Body of pancreas (tissue), 4 donors: ENCODE measurements around the gene TSC22D2. TPM values are rescaled to one million over a fixed set of nuclear protein-coding genes. Genes with fewer than 3 reads are reported as not detected.
A peak's percentile ranks its signal among the peaks of the same experiment; 100 is the strongest.

Experiments
- ATAC-seq: fragments of 150-250 bp; one replicate; pipeline ENCODE4 v1.9.1; 2016
- DNase-seq, 4 donors: peaks; one replicate each; pipeline ENCODE4 v3.0.0-alpha.2; 2019
- H3K27ac ChIP-seq, 4 donors: fragments of 200-600 bp; sonication (generic); 1 replicate in 3 of 4; 2 replicates in 1 of 4; pipeline versions ENCODE4 v1.5.1 to v1.6.1; 2016 to 2019; ENCODE audit warnings: mild to moderate bottlenecking in 1 of 4, mixed read lengths in 1 of 4, moderate library complexity in 1 of 4
- H3K27me3 ChIP-seq, 2 donors: fragments of 200-600 bp; sonication (generic); one replicate each; pipeline ENCODE4 v1.6.0; 2016; ENCODE audit warnings: mild to moderate bottlenecking in 1 of 2
- H3K36me3 ChIP-seq, 2 donors: fragments of 200-600 bp; sonication (generic); replicated peaks in 1 of 2; 2 replicates each; pipeline ENCODE4 v1.5.1; 2016; ENCODE audit warnings: low read depth in 2 of 2; ENCODE audit not compliant: insufficient read depth in 1 of 2
- H3K4me1 ChIP-seq: fragments of 200-600 bp; sonication (generic); one replicate; pipeline ENCODE4 v1.6.0; 2016
- H3K4me3 ChIP-seq, 2 donors: fragments of 200-600 bp; sonication (generic); 1 replicate in 1 of 2; 2 replicates in 1 of 2; pipeline ENCODE4 v1.5.1; 2016 to 2019
- H3K9me3 ChIP-seq, 3 donors: fragments of 200-600 bp; sonication (generic); 1 replicate in 2 of 3; 2 replicates in 1 of 3; pipeline ENCODE4 v1.5.1; 2016
- POLR2A ChIP-seq, 3 donors: fragments of 450-650 bp; IDR thresholded peaks; one replicate each; pipeline ENCODE4 v1.6.1; 2016; ENCODE audit warnings: antibody characterized with exemption in 3 of 3, mild to moderate bottlenecking in 2 of 3
- WGBS, 2 donors: methylation state at CpG; one replicate each; pipeline ENCODE4 v1.1.5; 2017; 5-methylcytosine and 5-hydroxymethylcytosine counted together
- intact Hi-C: fragments of 100-400 bp; cut with DNase I; formaldehyde crosslinking; loops from one replicate; pipeline ENCODE4 v1.15.1; 2023
- total RNA-seq, 2 donors: library from RNA; depleted of rRNA; stranded (reverse); fragments of >200 nt; gene quantifications; one replicate each; pipeline ENCODE4 v1.1.0, GENCODE V29; 2016
- TF ChIP-seq, protein P1 (sequence below), 7 experiments: fragments of 450-650 bp in 4 of 7; fragments of 200-600 bp in 3 of 7; sonication (generic) in 3 of 7; IDR thresholded peaks; one replicate each; pipeline ENCODE4 v1.5.1; 2016 to 2019; ENCODE audit warnings: antibody characterized with exemption in 7 of 7

The TSC22D2 gene
- total RNA-seq, 2 donors from 2014 or later = 9.1 to 15.8 TPM

DNA sequence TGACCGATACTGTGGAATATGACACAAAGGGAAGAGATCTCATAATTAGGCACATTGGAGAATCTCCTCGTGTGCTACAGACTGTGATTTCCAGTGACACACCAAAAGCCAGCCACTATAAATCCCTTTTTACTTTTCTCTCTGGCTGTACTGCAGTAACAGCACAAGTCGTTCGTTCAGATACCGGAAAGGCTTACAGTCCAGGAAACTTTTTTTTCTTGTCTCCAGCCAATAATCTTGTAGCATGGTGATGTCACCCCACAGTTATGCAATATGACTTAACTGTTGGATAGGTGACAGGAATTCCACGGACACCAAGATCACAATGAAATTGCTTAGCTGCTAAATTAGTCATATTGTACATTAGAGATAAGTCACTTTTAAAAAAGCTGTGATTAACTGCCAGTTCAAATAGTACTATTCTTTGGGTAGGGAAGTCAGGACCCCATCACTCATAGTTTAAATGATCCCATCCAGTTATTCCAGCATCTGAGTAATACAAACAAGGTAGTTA is 36.3 kb upstream of the TSC22D2 start:
- no peaks in the 10 kb centered on the region for H3K27me3 ChIP-seq
- DNase-seq (peak; percentile 67 to 89 (median 73)), ATAC-seq (peak; percentile 99)
- TF ChIP-seq, protein P1, sequence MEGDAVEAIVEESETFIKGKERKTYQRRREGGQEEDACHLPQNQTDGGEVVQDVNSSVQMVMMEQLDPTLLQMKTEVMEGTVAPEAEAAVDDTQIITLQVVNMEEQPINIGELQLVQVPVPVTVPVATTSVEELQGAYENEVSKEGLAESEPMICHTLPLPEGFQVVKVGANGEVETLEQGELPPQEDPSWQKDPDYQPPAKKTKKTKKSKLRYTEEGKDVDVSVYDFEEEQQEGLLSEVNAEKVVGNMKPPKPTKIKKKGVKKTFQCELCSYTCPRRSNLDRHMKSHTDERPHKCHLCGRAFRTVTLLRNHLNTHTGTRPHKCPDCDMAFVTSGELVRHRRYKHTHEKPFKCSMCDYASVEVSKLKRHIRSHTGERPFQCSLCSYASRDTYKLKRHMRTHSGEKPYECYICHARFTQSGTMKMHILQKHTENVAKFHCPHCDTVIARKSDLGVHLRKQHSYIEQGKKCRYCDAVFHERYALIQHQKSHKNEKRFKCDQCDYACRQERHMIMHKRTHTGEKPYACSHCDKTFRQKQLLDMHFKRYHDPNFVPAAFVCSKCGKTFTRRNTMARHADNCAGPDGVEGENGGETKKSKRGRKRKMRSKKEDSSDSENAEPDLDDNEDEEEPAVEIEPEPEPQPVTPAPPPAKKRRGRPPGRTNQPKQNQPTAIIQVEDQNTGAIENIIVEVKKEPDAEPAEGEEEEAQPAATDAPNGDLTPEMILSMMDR (IDR thresholded peaks at IDR 0.05) = no peak
- TF ChIP-seq POLR2A (IDR thresholded peaks at IDR 0.05) = peak; percentile 52 to 92 (median 75)
- no peak overlapping the region for H3K4me3 ChIP-seq
- H3K36me3 ChIP-seq = no peaks in the 10 kb centered on the region
- H3K4me1 ChIP-seq = peaks cover 19% of the 10 kb centered on the region
- intact Hi-C loops = no loop called here
- H3K9me3 ChIP-seq = no peaks in the 10 kb centered on the region
- H3K27ac ChIP-seq = peak overlapping the region; percentile 47 to 88 (median 72)
- 8 to 11% methylated on average over 6 of the region's 6 CpGs for WGBS, 2 donors

DNA sequence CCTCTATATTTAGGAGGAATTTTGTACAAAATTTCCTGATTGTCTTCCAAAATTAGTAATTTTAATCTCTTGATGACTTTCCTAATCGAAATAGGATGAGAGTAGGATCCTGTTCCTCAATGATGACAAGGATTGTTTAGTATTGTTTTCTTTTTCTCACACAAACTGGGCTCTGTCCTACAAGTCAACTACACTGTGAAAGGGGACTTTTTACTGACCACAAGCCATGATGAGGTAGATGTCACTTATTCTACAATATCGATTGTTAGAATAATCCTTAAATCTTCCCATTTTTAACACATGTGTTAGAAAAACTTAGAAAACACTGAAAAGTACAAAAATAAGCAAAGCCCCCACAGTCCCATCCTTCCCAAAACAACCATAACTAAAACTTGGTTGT is 35.8 kb upstream of the TSC22D2 start:
- Histone ChIP-seq H3K36me3 (no peaks in the 10 kb centered on the region), H3K9me3 (no peaks in the 10 kb centered on the region), H3K4me1 (peaks cover 19% of the 10 kb centered on the region), H3K27me3 (no peaks in the 10 kb centered on the region), H3K27ac (peak overlapping the region; percentile 44 to 88 (median 72)), H3K4me3 (no peak overlapping the region)
- intact Hi-C loops = no loop called here
- TF ChIP-seq, protein P1 (IDR thresholded peaks at IDR 0.05) = no peak
- TF ChIP-seq POLR2A (IDR thresholded peaks at IDR 0.05) = no peak
- no peak for DNase-seq
- WGBS, 2 donors = 80% methylated on average over 2 of the region's 2 CpGs
- ATAC-seq = no peak

DNA sequence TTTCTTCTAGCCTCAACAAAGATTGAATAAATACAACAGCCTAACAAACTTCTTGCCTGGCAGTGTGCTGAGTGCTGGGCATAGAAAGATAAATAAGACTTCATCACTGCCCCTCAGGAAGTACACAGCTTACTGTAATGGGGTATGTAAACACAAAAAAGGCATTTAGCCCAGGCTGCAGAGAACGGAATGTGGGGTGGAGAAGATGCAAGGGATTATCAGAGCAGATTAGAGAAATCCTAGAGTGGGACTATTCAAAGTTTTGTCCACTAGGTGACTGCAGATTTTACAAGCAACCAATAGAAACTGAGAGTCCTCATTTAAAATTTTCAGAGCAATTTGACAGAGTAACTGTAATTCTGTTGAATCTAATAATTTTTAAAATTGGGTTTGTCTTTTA is 35.4 kb upstream of the TSC22D2 start:
- DNase-seq = no peak
- Histone ChIP-seq H3K9me3 (no peaks in the 10 kb centered on the region), H3K4me1 (peaks cover 19% of the 10 kb centered on the region), H3K27me3 (no peaks in the 10 kb centered on the region), H3K4me3 (no peak overlapping the region), H3K36me3 (no peaks in the 10 kb centered on the region), H3K27ac (peak overlapping the region in 3 of 4 donors; percentile 64 to 88 (median 81))
- 24 to 32% methylated on average over 1 of the region's 1 CpG for WGBS, 2 donors
- TF ChIP-seq POLR2A (IDR thresholded peaks at IDR 0.05) = no peak
- TF ChIP-seq, protein P1 (IDR thresholded peaks at IDR 0.05) = peak in 2 of 7 experiments; percentile 13 to 23
- intact Hi-C loops = no loop called here
- ATAC-seq = no peak

DNA sequence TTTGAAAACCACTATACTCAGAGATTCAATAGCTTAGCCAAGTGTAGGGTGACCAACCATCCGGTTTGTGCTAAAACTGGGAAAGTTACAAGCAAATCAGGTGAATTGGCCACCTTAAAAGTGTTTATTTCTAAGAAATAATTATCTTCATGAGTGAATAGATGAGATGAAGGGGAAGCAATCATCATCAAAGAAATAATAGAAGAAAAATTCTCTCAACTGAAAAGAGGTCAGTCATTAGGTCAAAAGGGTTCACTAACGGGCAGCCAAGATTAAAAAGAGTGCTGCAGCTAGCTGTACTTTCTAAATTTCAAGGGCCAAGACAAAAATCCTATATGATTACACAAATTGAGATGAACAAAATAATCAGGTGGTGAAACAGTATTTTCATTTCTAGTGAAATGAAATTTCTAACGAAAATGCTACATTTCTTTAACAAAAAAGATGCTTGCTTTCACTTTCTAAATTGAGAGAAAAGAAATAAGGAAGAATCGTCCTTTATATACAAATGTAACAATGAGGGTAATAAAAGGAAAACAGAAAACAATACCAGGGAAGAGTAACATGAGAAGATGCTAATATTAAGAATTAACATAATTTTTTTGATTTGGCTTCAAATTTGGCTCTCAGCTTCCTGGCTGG is 34.7 kb upstream of the TSC22D2 start:
- no peak overlapping the region for H3K27ac ChIP-seq
- H3K36me3 ChIP-seq = no peaks in the 10 kb centered on the region
- no peaks in the 10 kb centered on the region for H3K27me3 ChIP-seq
- whole genome bisulfite sequencing, 2 donors = 74 to 83% methylated on average over 4 of the region's 4 CpGs
- DNase-seq (no peak), ATAC-seq (no peak)
- H3K4me3 ChIP-seq = no peak overlapping the region
- H3K9me3 ChIP-seq = no peaks in the 10 kb centered on the region
- H3K4me1 ChIP-seq = peaks cover 19% of the 10 kb centered on the region
- intact Hi-C loops = no loop called here
- TF ChIP-seq, protein P1 (IDR thresholded peaks at IDR 0.05) = no peak
- TF ChIP-seq POLR2A (IDR thresholded peaks at IDR 0.05) = no peak

DNA sequence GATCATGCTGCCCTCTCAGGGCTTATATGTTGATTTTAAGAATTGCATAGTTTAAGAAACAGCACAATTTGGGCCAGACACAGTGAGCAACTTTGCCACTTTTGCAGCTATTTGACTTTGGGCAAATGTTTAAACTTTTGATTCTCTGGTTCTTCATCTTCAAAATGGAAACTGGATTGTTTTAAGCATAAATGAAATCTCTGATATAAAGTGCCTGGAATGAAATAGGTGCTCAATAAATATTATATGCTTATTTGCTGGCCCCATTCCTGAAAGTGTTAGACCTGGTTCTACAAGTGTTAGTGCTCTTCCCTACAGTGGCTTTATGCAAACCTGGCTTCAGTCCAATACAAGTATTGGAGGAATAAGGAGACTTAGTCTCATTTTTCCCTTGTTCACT is 33.1 kb upstream of the TSC22D2 start:
- Histone ChIP-seq H3K4me1 (peaks cover 19% of the 10 kb centered on the region), H3K9me3 (no peaks in the 10 kb centered on the region), H3K27ac (no peak overlapping the region), H3K27me3 (no peaks in the 10 kb centered on the region), H3K4me3 (no peak overlapping the region), H3K36me3 (no peaks in the 10 kb centered on the region)
- DNase-seq (no peak), ATAC-seq (no peak)
- TF ChIP-seq, protein P1 (IDR thresholded peaks at IDR 0.05) = no peak
- TF ChIP-seq POLR2A (IDR thresholded peaks at IDR 0.05) = no peak
- intact Hi-C loops = no loop called here
